Measurements from ENCODE around the gene GXYLT2.

Gene GXYLT2

GRCh38 chr3:72941245-72941644 is 53.4 kb downstream of the GXYLT2 start:
- DNase-seq: no peak

DNA sequence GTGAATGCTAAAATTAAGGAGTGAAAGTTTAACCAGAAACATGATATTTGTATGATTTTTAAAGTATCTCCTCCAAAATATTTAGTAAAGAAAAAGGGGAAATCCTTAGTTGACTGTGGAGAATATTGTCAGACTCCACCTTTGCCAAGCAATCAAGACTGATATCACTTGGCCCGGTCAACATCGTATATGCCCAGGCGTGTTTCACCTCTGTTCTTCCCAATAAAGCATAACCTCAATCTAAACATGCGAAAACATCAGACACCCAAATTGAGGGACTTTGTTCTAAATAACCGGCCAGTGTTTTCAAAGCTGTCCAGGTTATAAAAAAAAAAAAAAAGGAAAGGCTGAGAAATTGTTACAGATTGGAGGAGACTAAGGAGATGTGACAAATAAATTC is 54.6 kb downstream of the GXYLT2 start:
- DNase-seq: no peak

DNA sequence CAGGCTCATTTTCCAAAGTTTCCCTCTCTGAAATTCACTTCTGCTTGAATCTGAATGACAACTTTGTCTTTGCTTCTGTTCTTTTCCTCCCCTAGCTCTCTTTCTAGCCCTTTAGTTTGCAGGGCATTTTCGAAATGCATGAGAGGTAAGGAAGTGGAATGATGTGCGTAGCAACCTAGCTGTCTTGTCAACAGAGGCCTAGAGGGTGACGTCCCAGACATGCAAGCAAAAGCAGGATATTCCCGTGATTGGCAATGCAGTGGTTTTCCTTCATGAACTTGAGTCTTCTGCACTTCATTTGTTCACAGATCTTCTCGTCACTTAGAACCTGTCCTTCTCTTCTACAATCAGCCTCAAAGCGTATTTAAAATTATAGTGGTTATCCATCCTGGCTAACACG is 56.9 kb downstream of the GXYLT2 start:
- no peak for DNase-seq

DNA sequence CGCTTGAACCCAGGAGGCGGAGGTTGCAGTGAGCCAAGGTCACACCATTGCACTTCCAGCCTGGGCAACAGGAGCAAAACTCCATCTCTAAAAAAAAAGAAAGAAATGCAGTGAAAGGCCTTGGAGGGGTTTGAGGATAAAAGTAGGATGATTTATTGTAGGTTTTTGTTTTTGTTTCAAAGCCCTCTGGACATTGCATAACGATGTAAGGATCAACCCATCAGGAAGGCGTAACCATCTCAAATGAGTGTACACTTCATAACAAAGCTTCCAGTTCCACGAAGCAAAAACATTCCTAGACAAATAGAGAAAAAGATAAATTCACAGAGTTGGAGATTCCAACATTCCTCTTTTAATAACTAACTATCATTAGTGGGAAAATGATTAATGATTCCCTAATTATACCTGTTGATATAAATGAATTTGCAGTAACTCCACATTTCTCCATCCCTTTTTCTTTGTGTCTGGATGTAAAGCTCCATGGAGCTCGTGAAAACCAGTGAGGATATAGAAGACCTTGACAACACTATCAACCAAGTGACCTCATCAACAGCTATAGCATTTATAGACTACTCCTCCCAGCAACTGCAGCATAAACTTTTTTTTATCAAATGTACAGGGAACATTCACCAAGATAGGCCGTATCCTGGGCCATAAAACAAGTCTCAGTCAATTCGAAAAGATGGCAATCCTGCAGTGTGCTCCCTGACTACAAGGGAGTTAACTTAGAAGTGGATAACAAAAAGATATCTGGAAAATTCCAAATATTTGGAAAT is 60.1 kb downstream of the GXYLT2 start:
- no peak for DNase-seq

- no peak for DNase-seq
Observed at GRCh38 chr3:72949016-72949415, 61.2 kb downstream of the GXYLT2 start.

DNA sequence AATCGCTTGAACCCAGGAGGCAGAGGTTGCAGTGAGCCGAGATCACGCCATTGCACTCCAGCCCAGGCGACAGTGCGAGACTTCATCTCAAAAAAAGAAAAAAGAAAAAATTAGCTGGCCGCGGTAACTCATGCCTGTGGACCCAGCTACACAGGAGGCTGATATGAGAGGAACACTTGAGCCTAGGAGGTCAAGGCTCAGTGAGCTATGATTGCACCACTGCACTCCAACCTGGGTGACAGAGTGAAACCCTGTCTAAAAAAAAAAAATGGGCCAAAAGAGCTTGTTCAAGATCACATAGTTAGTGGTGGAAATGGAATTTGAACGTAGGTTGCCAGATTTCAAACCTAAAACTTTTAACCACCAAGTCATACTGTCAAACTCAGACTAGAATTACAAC is 62.5 kb downstream of the GXYLT2 start:
- no peak for DNase-seq

DNA sequence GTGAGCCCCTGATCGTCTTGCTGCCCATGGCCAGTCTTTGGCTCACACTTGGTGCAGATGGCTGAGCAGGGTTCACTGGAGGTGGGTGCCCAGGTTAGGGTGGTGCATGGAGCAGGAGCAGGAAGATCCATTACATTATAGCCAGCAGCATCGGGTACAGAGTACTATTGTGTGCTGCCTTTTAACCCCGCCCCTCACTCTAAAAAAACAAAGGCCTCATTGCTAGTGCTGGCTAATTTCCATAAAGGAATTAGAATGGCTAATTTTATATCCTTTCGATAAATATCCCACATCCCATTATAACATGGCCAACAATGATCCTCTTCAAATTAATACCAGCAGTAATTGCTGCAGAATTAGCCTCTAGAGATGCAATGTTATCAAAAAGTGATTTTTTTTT is 63.0 kb downstream of the GXYLT2 start:
- DNase-seq: no peak

GRCh38 chr3:72951259-72951722 is 63.4 kb downstream of the GXYLT2 start:
- no peak for DNase-seq

GRCh38 chr3:72953325-72953956 is 65.6 kb downstream of the GXYLT2 start:
- DNase-seq: no peak

GRCh38 chr3:72957297-72957696 is 69.5 kb downstream of the GXYLT2 start:
- no peak for DNase-seq

DNA sequence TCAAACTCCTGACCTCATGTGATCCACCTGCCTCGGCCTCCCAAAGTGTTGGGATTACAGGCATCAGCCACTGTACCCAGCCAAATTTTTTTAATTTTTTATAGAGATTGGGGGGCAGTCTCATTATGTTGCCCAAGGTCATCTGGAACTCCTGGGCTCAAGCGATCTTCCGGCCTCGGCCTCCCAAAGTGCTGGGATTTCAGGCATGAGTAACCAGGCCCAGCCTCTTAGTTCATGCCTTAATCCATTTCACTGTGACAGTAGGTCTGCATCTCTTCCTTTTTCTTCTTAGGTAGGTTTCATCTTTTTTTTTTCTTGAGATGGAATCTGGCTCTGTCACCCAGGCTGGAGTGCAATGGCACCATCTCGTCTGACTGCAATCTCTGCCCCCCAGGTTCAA is 71.5 kb downstream of the GXYLT2 start:
- no peak for DNase-seq

- DNase-seq: no peak
Observed at GRCh38 chr3:72960812-72961518, 73.1 kb downstream of the GXYLT2 start.

- no peak for DNase-seq
Observed at GRCh38 chr3:72961752-72962151, 73.9 kb downstream of the GXYLT2 start.

DNA sequence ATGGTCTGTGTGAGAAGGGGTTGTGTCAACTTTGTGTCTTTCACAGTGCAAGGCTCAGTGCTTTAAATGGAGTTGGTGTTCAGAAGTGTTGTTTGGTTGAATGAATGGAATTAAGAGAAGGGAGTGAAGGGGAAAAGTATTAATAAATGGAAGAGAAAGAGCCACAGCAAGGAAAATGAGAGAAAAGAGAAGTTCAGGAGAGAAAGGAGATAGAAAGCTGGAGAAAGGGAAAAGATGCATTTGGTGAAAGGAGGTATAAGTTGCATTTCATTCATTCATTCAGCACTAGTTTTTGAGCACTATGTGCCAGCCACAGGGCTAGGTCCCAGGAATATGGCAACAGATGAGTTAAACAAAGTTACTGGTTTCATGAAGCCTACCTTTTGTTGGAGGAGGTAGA is 74.5 kb downstream of the GXYLT2 start:
- DNase-seq: no peak

DNA sequence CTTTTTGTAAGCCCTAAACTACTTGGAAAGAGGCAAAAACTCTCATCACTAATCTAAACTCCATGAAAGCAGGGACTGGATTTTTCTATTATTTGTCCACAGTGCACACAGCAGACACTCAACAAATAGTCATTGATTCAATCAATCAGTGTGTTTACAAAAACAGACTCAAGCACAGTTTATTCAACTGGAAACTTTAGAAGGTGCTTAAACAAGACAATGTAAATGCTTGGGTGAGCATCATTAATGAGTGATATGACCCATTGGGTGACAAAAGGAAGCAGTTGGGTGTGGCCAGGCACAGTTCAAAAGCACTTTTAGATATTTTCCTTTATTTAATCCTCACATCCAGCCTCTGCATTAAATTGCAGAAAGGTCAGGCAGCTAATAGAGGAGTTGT is 76.8 kb downstream of the GXYLT2 start:
- DNase-seq: no peak

DNA sequence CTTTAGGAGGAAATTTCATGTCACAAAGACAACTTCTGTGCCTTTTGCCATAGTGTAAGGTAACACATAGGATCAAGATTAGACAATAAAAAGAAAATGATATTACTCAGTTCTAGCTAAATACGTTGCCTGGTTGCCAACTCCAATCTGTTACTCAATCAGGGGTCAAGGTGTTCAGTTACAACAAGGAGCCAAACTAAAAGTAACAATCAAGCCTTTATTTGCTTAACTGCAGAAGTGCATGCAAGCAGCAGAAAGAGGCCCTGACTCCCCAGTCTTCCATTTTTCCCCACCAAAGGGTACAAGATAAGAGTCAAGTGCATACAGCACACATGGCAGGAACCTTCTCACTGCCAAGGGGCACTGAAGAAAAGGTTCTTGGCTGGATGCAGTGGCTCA is 80.4 kb downstream of the GXYLT2 start:
- DNase-seq: no peak

- DNase-seq: no peak
Observed at GRCh38 chr3:72969766-72970165, 81.9 kb downstream of the GXYLT2 start.

DNA sequence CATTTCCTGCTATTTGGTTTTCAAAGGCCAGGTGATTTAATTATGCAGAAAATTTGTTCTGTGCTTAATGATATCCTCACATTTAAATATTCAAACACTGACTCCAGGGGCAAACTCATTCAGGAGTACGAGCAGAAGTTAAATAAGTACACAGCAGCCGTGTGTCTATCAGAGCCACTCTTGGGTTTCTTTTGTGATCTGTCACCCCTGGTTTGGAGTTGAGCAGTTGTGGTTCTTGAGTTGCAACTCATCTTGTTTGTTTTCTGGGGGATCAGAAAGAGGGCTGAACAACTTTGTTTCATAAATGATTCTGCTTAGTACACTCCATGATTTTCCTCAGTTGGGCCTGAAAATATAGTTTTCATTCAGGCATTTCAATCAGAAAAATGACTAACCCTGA is 83.1 kb downstream of the GXYLT2 start:
- DNase-seq: no peak

- no peak for DNase-seq
Observed at GRCh38 chr3:72972706-72973030, 84.8 kb downstream of the GXYLT2 start.

DNA sequence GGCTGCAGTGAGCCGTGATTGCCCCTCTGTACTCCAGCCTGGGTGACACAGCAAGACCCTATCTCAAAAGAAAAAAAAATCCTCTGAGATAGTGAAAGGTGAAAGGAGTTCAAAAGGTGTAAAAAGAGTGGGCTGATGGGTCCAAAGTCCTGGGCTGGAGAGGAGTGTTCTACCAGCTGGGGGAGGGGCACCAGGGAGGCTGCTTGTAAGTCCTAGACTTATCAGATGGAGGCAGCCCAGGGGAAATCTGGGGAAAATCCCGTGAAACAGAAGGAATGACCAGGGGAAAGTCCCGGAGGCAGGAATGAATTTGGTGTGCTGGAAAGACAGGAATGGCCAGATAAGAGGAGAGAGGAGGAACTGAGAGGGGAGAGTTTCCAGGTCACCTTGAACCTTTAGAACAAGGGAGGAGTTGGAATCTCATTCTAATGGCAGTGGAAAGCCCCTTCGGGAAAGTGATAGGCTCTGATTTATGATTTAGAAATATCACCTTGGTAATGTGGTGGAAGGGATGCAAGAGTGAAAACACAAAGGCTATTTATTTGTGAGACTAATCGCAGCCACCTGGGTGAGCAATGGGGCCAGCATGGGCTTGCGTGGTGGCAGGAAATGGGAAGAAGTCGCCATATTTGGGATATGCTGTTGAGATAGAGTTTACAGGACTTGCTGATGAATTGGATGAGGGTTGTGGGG is 85.3 kb downstream of the GXYLT2 start:
- no peak for DNase-seq

GRCh38 chr3:72973786-72974185 is 85.9 kb downstream of the GXYLT2 start:
- no peak for DNase-seq

- DNase-seq: no peak
Observed at GRCh38 chr3:72974956-72975355, 87.1 kb downstream of the GXYLT2 start.

DNA sequence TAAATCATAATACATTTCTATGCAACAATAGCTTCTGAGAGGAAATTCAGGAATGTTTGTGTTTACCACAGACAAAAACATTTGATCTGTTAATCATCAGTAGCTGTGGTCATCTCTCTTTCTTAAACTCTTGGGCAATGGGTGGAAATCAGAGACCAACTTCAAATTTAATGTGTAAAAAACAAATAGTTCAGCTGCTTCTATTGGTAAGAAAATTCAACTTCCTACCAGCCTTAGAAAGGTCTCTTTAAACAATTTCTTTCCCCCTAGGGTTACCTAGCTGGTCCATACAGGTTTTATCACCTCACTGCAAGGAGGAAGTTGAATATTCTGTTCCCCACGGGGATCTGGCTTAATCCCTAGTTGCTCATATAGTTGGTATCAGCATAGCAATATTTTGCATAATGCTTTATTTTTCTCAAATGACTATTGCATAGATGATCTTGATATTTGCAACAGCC is 88.5 kb downstream of the GXYLT2 start:
- DNase-seq: no peak

All from NCI-H446 treated with DMSO at 0.1 percent for 48 hours (cell line).